ENCODE measurements around the gene PLAGL2. TPM values are rescaled to one million over a fixed set of nuclear protein-coding genes. Genes with fewer than 3 reads are reported as not detected.

The PLAGL2 gene
- total RNA-seq, 1 donor from 2014 or later, result 16.5 TPM

- no peaks in the 10 kb centered on the region for H3K9me3 Mint-ChIP-seq
- no peak for DNase-seq (ENCODE audit: low spot score)
These were observed 15.7 kb downstream of the PLAGL2 start for GRCh38 chr20:32191873-32192272.

GRCh38 chr20:32191422-32191821, 16.1 kb downstream of the PLAGL2 start:
- H3K4me1 Mint-ChIP-seq, result peaks cover 15% of the 10 kb centered on the region
- H3K4me2 ChIP-seq, result peak overlapping the region; percentile 78
- no peak for TF ChIP-seq CTCF (IDR thresholded peaks at IDR 0.05)
- no peak for TF ChIP-seq EZH2 (IDR thresholded peaks at IDR 0.05)
- TF ChIP-seq EZH2phosphoT487 (IDR thresholded peaks at IDR 0.05), result no peak
- H3K9me3 ChIP-seq (ENCODE audit: low read depth), result no peaks in the 10 kb centered on the region
- H3K27me3 ChIP-seq, result no peaks in the 10 kb centered on the region
- no peaks in the 10 kb centered on the region for H3K9me3 Mint-ChIP-seq
- H3K27ac ChIP-seq, result no peak overlapping the region
- H3K4me1 ChIP-seq, result peaks cover 15% of the 10 kb centered on the region
- peaks cover 29% of the 10 kb centered on the region for H3F3A ChIP-seq (ENCODE audit: low read depth)
- H2AFZ ChIP-seq (replicated peaks), result no peak overlapping the region
- peak overlapping the region; percentile 84 for H3K4me3 Mint-ChIP-seq
- H3K4me3 ChIP-seq, result no peak overlapping the region
- no peaks in the 10 kb centered on the region for H3K36me3 ChIP-seq
- no peak overlapping the region for H3K27ac Mint-ChIP-seq
- H3K27me3 Mint-ChIP-seq (ENCODE audit: insufficient read depth, low read depth), result peaks cover 10% of the 10 kb centered on the region
- no peak overlapping the region for H3K9ac ChIP-seq
- H3K79me2 ChIP-seq (ENCODE audit: low read depth), result peaks cover 37% of the 10 kb centered on the region
- DNase-seq (ENCODE audit: low spot score), result no peak
- peaks cover 56% of the 10 kb centered on the region for H4K20me1 ChIP-seq (ENCODE audit: low read depth)
- H3K36me3 Mint-ChIP-seq, result peaks cover 19% of the 10 kb centered on the region

More at GRCh38 chr20:32191873-32192272, 15.7 kb downstream of the PLAGL2 start:
- no peak overlapping the region for H3K4me3 ChIP-seq
- peaks cover 19% of the 10 kb centered on the region for H3K36me3 Mint-ChIP-seq
- no peak overlapping the region for H3K4me3 Mint-ChIP-seq
- H3K36me3 ChIP-seq, result no peaks in the 10 kb centered on the region
- H4K20me1 ChIP-seq (ENCODE audit: low read depth), result peaks cover 61% of the 10 kb centered on the region
- H3K9me3 ChIP-seq (ENCODE audit: low read depth), result no peaks in the 10 kb centered on the region
- peaks cover 10% of the 10 kb centered on the region for H3K27me3 Mint-ChIP-seq (ENCODE audit: insufficient read depth, low read depth)
- no peak overlapping the region for H3K9ac ChIP-seq
- H3K4me2 ChIP-seq, result no peak overlapping the region
- TF ChIP-seq EZH2phosphoT487 (IDR thresholded peaks at IDR 0.05) (no peak), CTCF (IDR thresholded peaks at IDR 0.05) (no peak), EZH2 (IDR thresholded peaks at IDR 0.05) (no peak)
- H3K79me2 ChIP-seq (ENCODE audit: low read depth), result peaks cover 38% of the 10 kb centered on the region
- H3K27ac Mint-ChIP-seq, result no peak overlapping the region
- H2AFZ ChIP-seq (replicated peaks), result no peak overlapping the region
- H3K4me1 Mint-ChIP-seq, result peaks cover 15% of the 10 kb centered on the region
- no peaks in the 10 kb centered on the region for H3K27me3 ChIP-seq
- peaks cover 15% of the 10 kb centered on the region for H3K4me1 ChIP-seq
- H3K27ac ChIP-seq, result peak overlapping the region; percentile 14
- H3F3A ChIP-seq (ENCODE audit: low read depth), result peaks cover 29% of the 10 kb centered on the region

GRCh38 chr20:32190616-32191415, 16.7 kb downstream of the PLAGL2 start:
- Histone ChIP-seq H3K36me3 (no peaks in the 10 kb centered on the region), H3K4me3 (peak overlapping the region; percentile 74), H3K27me3 (no peaks in the 10 kb centered on the region), H3K79me2 (ENCODE audit: low read depth) (peaks cover 32% of the 10 kb centered on the region), H3K4me2 (peak overlapping the region; percentile 78), H3K9me3 (ENCODE audit: low read depth) (no peaks in the 10 kb centered on the region), H4K20me1 (ENCODE audit: low read depth) (peaks cover 50% of the 10 kb centered on the region), H3K4me1 (peaks cover 15% of the 10 kb centered on the region), H3F3A (ENCODE audit: low read depth) (peaks cover 29% of the 10 kb centered on the region), H3K9ac (peak overlapping the region; percentile 63), H3K27ac (peak overlapping the region; percentile 35), H2AFZ (replicated peaks) (peak overlapping the region; percentile 86)
- H3K4me1 Mint-ChIP-seq, result peaks cover 15% of the 10 kb centered on the region
- H3K27ac Mint-ChIP-seq, result peak overlapping the region; percentile 27
- peaks cover 10% of the 10 kb centered on the region for H3K27me3 Mint-ChIP-seq (ENCODE audit: insufficient read depth, low read depth)
- peak; percentile 44 for DNase-seq (ENCODE audit: low spot score)
- H3K4me3 Mint-ChIP-seq, result peak overlapping the region; percentile 84
- H3K36me3 Mint-ChIP-seq, result peaks cover 19% of the 10 kb centered on the region
- no peaks in the 10 kb centered on the region for H3K9me3 Mint-ChIP-seq
- TF ChIP-seq EZH2 (IDR thresholded peaks at IDR 0.05), result no peak
- no peak for TF ChIP-seq CTCF (IDR thresholded peaks at IDR 0.05)
- TF ChIP-seq EZH2phosphoT487 (IDR thresholded peaks at IDR 0.05), result no peak
